Glomerular visceral epithelial cell (primary cell): Measurements from ENCODE around the gene MON1B.
"Not testable (repeated sequence)": the region's sequence is repeated elsewhere in the genome, so short reads cannot be mapped to it uniquely, and the experiment has no call there.

Experiments used
- DNase-seq: peaks from one replicate; pipeline ENCODE4 v3.0.0-alpha.2; 2016; ENCODE audit errors: extremely low spot score

The MON1B gene

DNA sequence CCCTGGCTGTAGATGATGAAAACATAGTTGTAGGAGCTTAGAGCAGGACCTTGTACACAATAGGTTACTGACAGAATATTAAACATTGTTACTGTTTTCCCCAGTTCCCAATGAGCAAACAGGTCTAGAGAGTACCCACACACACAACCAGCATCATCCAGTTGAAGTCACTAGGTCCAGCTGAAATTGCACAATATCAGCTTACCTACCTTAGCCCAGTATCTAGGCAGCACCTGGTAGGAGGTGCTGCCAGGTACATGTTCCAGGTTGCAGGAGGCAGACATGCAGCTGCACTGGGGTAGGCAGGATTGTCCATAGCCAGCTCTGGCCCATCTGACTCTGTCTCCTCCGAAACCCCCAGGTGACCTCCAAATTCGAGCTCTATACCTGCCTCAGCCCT is 6.8 kb downstream of the MON1B start:
- DNase-seq, result no peak

DNA sequence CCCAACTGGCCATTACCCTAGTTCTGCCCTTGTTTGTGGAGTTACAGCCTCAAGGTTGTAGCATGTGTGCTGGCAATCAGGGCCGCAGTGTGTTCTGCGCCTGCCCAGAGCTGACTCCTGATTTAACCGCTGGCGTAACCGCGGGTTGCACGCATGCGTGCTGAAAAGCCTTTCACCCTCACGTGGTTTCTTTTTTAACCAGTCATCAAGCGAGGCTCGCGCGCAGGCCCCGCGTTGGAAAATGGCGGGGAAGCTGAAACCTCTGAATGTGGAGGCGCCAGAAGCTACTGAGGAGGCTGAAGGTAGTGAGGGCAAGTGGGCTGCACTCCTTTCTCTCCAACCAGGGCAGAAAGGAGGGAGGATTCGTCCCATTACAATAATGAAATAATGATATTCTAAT is 8.2 kb downstream of the MON1B start, which contains the start of gene SYCE1L:
SYCE1L (plus strand) TSS at position 198 of the 400 bp plus-strand sequence; CDS start at position 242, 44 bp downstream.
- DNase-seq, result no peak

DNA sequence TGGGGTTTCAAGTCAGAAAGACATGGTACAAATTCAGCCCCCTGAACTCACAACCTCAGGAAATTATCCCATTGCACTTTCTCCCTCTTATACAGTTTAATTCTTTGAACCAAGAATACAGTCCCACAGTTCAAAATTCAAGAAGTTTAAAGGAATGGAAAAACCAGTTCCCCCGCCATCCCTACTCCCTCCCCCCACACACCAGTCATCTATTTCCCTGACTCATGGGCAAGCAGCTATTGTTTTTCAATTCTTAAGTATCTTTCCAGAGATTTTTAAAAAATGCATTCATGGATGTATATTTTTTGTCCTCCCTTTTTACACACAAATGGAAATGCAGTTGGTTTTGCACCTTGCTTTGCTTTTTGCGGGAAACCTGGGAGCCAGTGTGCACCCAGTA is 15.5 kb downstream of the MON1B start:
- no peak for DNase-seq

DNA sequence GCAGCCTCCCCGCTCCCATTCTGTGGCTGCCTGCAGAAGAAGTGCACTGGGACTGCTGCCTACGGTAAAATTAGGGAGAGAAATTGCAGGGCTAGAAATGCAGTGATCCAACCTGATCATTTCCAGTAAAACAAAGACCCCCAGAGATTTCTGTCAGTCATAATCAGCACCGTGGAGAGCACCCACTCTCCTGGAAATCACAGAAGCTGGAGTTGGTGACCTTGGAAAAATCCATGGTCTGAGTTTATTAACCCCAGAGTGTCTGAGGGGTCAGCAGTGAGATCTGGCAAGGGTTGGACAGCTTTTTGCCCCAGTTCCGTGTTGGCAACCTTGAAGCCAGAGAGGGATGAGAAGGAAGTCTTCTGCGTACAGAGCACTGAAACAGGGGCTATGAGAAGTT is 16.0 kb downstream of the MON1B start:
- no peak for DNase-seq

GRCh38 chr16:77208382-77208781 is 17.4 kb downstream of the MON1B start:
- DNase-seq, result no peak

DNA sequence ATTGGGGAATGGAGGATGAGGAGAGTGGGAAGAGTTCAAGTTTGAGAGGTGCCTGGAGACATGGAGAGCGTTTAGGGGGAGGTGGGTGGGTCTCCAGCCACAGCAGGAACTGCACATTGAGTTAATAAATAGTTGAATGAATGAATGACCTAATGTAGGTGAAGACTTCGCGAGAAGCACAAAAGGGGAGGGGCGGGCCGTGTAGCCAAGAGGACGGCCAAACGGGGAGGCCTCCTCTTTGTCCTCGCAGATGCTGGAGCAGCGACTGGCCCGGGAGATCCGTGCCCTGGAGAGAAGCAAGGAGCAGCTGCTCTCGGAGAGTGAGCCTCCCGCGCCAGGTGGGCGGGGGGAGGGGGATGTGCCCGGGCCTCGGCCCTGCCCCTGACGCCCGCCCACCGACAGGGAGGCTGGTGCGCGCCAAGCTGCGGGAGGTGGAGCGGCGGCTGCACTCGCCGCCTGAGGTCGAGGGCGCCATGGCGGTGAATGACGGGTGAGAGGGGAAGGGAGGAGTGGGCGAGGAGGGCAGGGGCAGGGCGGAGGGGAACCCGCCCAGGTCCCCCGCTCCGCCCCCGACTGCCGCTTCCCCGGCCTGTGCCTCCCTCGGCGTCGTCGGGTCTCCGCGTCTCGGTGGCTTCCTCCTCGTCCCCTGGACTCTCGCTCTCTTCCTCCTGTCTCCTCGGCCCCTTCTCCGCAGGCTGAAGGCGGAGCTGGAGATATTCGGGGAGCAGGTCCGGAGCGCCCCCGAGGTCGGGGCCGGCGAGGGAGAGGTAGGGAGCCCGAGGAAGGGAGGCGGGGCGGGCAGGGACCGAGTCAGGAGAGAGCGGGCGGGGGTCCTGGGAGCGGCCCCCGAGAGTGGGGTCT is 21.1 kb downstream of the MON1B start:
- peak; percentile 77 for DNase-seq

GRCh38 chr16:77212741-77213541 is 22.0 kb downstream of the MON1B start:
- DNase-seq, result peak; percentile 51

DNA sequence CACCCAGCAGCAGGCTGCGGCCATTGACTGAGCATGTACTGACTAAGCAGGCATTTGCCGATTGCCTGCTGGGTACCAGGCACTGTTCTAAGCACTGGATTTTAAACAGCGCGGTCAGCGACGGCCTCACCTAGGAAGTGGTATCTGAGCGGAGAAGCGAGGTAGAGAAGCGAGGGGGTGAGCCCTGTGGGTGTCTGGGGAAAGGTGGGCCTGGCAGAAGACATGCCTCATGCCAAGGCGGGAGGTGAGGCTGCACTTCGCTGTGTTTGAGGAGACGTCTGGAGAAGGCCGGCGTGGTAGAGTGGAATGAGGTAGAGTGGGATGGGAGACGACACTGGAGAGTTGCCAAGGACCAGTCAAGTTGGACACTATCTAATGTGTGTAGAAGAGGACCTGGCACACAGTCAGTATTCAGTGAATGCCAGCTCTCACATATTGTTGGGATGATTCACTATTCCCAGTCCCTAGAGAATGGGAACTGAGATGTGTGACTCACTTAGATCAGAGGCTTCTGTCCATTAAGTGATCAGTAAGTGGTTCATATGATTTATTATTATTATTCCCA is 22.6 kb downstream of the MON1B start:
- peak; percentile 91 for DNase-seq

DNA sequence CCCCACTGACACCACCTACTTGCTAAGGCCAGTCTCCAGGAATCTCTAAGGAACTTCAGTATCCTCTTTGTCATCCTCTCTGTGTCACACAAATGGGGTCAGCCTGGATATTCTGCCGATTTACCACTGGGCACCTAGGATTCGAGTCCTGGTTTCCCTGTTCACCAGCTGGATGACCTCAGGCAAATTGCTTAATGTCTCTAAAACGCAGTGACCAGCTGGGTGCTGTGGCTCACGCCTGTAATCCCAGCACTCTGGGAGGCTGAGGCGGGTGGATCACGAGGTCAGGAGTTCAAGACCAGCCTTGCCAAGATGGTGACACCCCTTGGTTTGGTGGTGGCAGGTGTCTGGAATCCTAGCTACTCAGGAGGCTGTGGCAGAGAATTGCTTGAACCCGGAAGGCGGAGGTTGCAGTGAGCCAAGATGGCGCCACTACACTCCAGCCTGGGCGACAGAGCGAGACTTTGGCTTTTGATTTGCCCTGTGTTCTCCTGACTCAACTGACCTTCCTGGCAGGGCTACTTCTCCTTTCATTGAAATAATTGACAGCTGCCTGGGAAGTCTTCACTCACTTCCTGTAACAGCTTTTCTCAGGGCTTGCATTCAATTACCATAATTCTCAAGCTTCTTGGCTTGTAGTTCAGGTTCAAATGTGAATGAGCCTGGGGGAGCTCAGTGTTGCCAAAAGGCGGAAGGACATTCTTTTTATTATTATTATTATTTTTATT is 23.6 kb downstream of the MON1B start:
- DNase-seq, result no peak

DNA sequence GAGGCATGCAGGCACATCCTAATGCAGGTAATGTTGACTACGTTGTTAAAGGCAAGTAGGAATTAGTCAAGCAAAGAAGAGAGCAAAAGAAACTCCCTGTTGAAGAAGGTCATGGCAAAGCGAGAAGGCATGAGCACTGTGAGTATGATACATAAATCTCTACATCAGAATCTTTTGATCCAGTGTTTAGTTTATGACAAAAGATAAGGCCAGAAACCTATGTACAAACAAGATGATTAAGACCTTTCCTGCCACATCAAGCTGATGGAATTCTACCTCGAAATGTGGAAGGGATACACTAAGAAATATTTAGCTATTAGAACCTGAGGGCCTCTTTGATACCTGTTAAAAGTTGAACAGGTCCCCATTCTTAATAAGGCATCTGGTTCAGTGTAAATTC is 28.4 kb downstream of the MON1B start:
- no peak for DNase-seq

DNA sequence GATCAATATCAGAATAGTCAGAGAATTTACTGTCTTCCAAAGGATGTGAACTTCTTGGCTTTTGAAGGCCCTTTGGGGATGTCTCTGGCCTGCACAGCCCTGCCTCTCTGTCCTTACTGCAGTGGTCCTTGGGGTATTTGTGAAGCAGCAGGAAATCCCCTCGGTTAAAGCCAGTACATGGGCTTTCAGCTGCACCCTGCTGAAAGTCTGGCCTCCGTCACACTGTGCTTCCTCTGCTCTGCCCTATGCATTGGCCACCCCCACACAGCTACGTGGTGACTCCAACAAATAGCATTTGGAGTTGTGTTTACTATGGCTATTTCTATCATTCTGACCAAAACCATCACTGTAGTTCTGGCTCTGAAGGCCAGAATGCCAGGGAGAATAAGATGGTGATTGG is 29.4 kb downstream of the MON1B start:
- DNase-seq, result no peak

DNA sequence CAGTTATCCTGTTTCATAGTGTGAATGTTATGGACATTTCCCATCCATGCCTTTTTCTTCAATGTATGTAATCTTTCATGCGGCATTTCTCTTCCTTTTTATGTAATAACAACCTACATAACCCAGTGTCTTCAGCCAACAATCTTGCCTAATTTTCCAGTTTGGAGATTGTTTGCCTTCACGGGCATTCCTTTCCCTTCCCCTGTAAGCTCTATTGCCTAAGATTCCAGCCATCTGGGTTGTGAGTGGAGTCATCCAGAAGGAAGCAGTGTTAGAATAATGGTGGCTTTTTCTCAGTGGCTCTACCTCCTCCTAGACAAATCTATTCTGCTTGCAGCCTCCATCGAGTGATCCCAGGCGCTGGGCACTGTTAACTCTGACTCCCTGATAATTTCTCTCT is 30.5 kb downstream of the MON1B start:
- DNase-seq, result no peak

- no peak for DNase-seq
Observed at GRCh38 chr16:77223184-77223583, 32.2 kb downstream of the MON1B start.

GRCh38 chr16:77225182-77225581 is 34.2 kb downstream of the MON1B start:
- DNase-seq, result no peak

DNA sequence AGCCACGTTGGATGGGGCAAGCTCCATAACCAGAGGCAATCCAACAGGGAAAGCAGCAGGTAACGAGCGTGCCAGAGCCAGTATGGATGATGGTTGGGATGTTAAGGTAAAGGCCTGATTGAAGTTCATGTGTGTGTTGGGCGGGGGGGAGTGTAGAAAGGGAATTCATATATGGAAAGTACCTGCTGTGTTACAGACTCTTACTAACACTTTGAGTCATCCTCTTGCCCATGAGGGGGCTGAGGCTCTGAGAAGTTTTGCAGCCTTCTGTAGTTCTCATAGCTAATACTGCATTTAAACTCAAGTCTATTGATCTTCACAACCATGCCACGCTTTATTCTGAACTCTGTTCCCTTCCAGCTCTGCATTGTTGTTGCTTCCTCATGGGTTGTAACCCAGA is 36.8 kb downstream of the MON1B start:
- no peak for DNase-seq

DNA sequence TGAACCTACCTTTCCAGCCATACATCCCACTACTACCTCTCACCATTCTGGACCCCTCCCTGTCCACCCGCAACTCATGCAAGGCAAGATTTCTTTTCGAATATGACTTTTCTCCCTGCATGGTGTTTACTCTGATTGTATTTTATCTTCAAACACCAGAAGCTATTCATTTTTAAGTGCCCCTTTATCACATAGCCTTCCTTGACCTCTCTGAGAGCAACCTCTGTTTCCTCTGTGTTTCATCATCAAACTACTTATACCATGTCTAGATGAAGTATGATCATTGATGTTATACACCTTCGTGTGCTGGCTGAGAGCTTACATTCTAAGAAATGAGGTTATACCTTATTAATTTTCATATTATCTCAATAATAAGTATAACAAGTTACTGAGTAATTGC is 40.1 kb downstream of the MON1B start:
- DNase-seq, result no peak

GRCh38 chr16:77233799-77234519 is 43.0 kb downstream of the MON1B start:
- DNase-seq, result no peak

- DNase-seq, result peak; percentile 6
Observed at GRCh38 chr16:77234611-77235010, 43.6 kb downstream of the MON1B start.

- peak; percentile 77 for DNase-seq
Observed at GRCh38 chr16:77236063-77236511, 45.1 kb downstream of the MON1B start.

GRCh38 chr16:77238593-77238992 is 47.6 kb downstream of the MON1B start:
- no peak for DNase-seq

GRCh38 chr16:77242471-77242870 is 51.5 kb downstream of the MON1B start:
- not testable (repeated sequence) for DNase-seq
